Mucosa of rectum (tissue), 2 donors: ENCODE data around the gene PAPPA.

Experiments
- H3K27ac ChIP-seq, 2 donors: one replicate each; pipeline ENCODE4 v1.7.0; 2013; ENCODE audit warnings: inconsistent platforms in 2 of 2, low read depth in 2 of 2, low read length in 2 of 2
- H3K27me3 ChIP-seq, 2 donors: one replicate each; pipeline ENCODE4 v1.7.0; 2013; ENCODE audit warnings: low read length in 2 of 2; ENCODE audit not compliant: control insufficient read depth in 2 of 2, insufficient read depth in 2 of 2
- H3K36me3 ChIP-seq, 2 donors: one replicate each; pipeline ENCODE4 v1.7.0; 2013; ENCODE audit warnings: low read length in 2 of 2; ENCODE audit not compliant: control insufficient read depth in 2 of 2, insufficient read depth in 2 of 2
- H3K4me1 ChIP-seq, 2 donors: one replicate each; pipeline ENCODE4 v1.7.0; 2013; ENCODE audit warnings: low read length in 2 of 2, mild to moderate bottlenecking in 1 of 2; ENCODE audit not compliant: control insufficient read depth in 2 of 2, insufficient read depth in 2 of 2
- H3K4me3 ChIP-seq, 2 donors: one replicate each; pipeline ENCODE4 v1.7.0; 2013; ENCODE audit warnings: low read length in 2 of 2
- H3K9ac ChIP-seq, 2 donors: one replicate each; pipeline ENCODE4 v1.7.0; 2013; ENCODE audit warnings: low read length in 2 of 2, low read depth in 1 of 2, mild to moderate bottlenecking in 1 of 2
- H3K9me3 ChIP-seq, 2 donors: one replicate each; pipeline ENCODE4 v1.7.0; 2013; ENCODE audit warnings: low read length in 2 of 2; ENCODE audit not compliant: control insufficient read depth in 2 of 2
- donor health status: healthy.
- donor health status: Normal muscosa, but diverticular disease.

PAPPA gene

GRCh38 chr9:116369706-116370105 is 216.1 kb downstream of the PAPPA start:
- Histone ChIP-seq H3K9ac (no peak overlapping the region), H3K36me3 (no peaks in the 10 kb centered on the region), H3K4me1 (no peaks in the 10 kb centered on the region), H3K9me3 (no peaks in the 10 kb centered on the region), H3K27ac (no peak overlapping the region), H3K27me3 (no peaks in the 10 kb centered on the region), H3K4me3 (no peak overlapping the region)

GRCh38 chr9:116370556-116370955 is 217.0 kb downstream of the PAPPA start:
- Histone ChIP-seq H3K27ac (no peak overlapping the region), H3K36me3 (no peaks in the 10 kb centered on the region), H3K9ac (no peak overlapping the region), H3K9me3 (no peaks in the 10 kb centered on the region), H3K4me3 (no peak overlapping the region), H3K4me1 (no peaks in the 10 kb centered on the region), H3K27me3 (no peaks in the 10 kb centered on the region)

- Histone ChIP-seq H3K27me3 (no peaks in the 10 kb centered on the region), H3K9me3 (no peaks in the 10 kb centered on the region), H3K27ac (no peak overlapping the region), H3K9ac (no peak overlapping the region), H3K4me1 (no peaks in the 10 kb centered on the region), H3K36me3 (no peaks in the 10 kb centered on the region), H3K4me3 (no peak overlapping the region)
These were observed 218.6 kb downstream of the PAPPA start for GRCh38 chr9:116372081-116372673.

- H3K4me3 ChIP-seq, result no peak overlapping the region
- H3K36me3 ChIP-seq, result no peaks in the 10 kb centered on the region
- no peak overlapping the region for H3K27ac ChIP-seq
- no peaks in the 10 kb centered on the region for H3K9me3 ChIP-seq
- H3K27me3 ChIP-seq, result no peaks in the 10 kb centered on the region
- no peaks in the 10 kb centered on the region for H3K4me1 ChIP-seq
- H3K9ac ChIP-seq, result no peak overlapping the region
These were observed 219.2 kb downstream of the PAPPA start for GRCh38 chr9:116372786-116373185.

GRCh38 chr9:116377179-116377798 is 223.7 kb downstream of the PAPPA start:
- Histone ChIP-seq H3K9me3 (no peaks in the 10 kb centered on the region), H3K9ac (no peak overlapping the region), H3K36me3 (no peaks in the 10 kb centered on the region), H3K27me3 (no peaks in the 10 kb centered on the region), H3K27ac (no peak overlapping the region), H3K4me3 (no peak overlapping the region), H3K4me1 (no peaks in the 10 kb centered on the region)

- Histone ChIP-seq H3K36me3 (no peaks in the 10 kb centered on the region), H3K4me3 (no peak overlapping the region), H3K27ac (no peak overlapping the region), H3K9me3 (no peaks in the 10 kb centered on the region), H3K27me3 (no peaks in the 10 kb centered on the region), H3K9ac (no peak overlapping the region), H3K4me1 (no peaks in the 10 kb centered on the region)
These were observed 225.3 kb downstream of the PAPPA start for GRCh38 chr9:116378873-116379272.

GRCh38 chr9:116379821-116380220 is 226.2 kb downstream of the PAPPA start:
- Histone ChIP-seq H3K9ac (no peak overlapping the region), H3K4me3 (no peak overlapping the region), H3K27me3 (no peaks in the 10 kb centered on the region), H3K9me3 (no peaks in the 10 kb centered on the region), H3K27ac (no peak overlapping the region), H3K36me3 (no peaks in the 10 kb centered on the region), H3K4me1 (no peaks in the 10 kb centered on the region)

GRCh38 chr9:116380496-116380995 is 227.0 kb downstream of the PAPPA start:
- H3K27ac ChIP-seq, result no peak overlapping the region
- H3K27me3 ChIP-seq, result no peaks in the 10 kb centered on the region
- no peaks in the 10 kb centered on the region for H3K4me1 ChIP-seq

GRCh38 chr9:116381350-116381749 is 227.8 kb downstream of the PAPPA start:
- H3K9ac ChIP-seq, result no peak overlapping the region
- H3K9me3 ChIP-seq, result no peaks in the 10 kb centered on the region
- no peaks in the 10 kb centered on the region for H3K27me3 ChIP-seq
- no peaks in the 10 kb centered on the region for H3K36me3 ChIP-seq
- no peak overlapping the region for H3K27ac ChIP-seq
- H3K4me3 ChIP-seq, result no peak overlapping the region
- H3K4me1 ChIP-seq, result no peaks in the 10 kb centered on the region

More at GRCh38 chr9:116380496-116380995, 227.0 kb downstream of the PAPPA start:
- no peaks in the 10 kb centered on the region for H3K36me3 ChIP-seq
- no peaks in the 10 kb centered on the region for H3K9me3 ChIP-seq
- H3K9ac ChIP-seq, result no peak overlapping the region
- no peak overlapping the region for H3K4me3 ChIP-seq

- Histone ChIP-seq H3K36me3 (no peaks in the 10 kb centered on the region), H3K27ac (no peak overlapping the region), H3K4me3 (no peak overlapping the region), H3K9me3 (no peaks in the 10 kb centered on the region), H3K4me1 (no peaks in the 10 kb centered on the region), H3K27me3 (no peaks in the 10 kb centered on the region), H3K9ac (no peak overlapping the region)
These were observed 228.5 kb downstream of the PAPPA start for GRCh38 chr9:116382053-116382452.
